GM12891 (cell line): ENCODE data around the gene VAPB.

Source experiments
- POLR2A ChIP-seq: IDR thresholded peaks from 2 replicates; pipeline ENCODE4 v1.6.1; 2011; ENCODE audit warnings: low read depth, low read length, control low read depth
- POLR2AphosphoS5 ChIP-seq: IDR thresholded peaks from 2 replicates; pipeline ENCODE4 v1.6.1; 2011; ENCODE audit warnings: low read depth, low read length, control low read depth

- no peak for TF ChIP-seq POLR2A
- no peak for TF ChIP-seq POLR2AphosphoS5
Measured at GRCh38 chr20:58479726-58480440, 90.9 kb downstream of the VAPB start.
